Measurements from ENCODE around the gene SAFB2. TPM values are rescaled to one million over a fixed set of nuclear protein-coding genes. Genes with fewer than 3 reads are reported as not detected.

SAFB2 gene
- total RNA-seq, 1 experiment from 2014 or later: 22.4 TPM

DNA sequence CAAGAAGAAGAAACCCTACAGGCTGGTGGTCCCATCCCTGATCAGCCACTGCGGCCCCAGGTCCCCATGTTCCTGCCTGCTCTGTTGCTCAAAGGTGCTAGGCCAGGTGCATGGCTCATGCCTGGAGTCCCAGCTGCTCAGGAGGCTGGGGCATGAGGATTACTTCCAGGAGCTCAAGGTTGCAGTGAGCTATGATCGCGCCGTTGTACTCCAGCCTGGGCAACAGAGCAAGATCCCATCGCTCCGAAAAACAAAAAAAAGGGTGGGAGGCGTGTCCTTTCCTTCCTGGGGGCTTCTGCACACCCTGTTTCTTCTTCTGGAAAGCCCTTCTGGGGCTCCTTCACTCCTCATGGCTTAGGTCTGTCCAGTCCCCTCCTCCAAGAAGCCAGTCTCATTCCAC is 42.9 kb downstream of the SAFB2 start:
- no peak for DNase-seq (ENCODE audit: low spot score)

DNA sequence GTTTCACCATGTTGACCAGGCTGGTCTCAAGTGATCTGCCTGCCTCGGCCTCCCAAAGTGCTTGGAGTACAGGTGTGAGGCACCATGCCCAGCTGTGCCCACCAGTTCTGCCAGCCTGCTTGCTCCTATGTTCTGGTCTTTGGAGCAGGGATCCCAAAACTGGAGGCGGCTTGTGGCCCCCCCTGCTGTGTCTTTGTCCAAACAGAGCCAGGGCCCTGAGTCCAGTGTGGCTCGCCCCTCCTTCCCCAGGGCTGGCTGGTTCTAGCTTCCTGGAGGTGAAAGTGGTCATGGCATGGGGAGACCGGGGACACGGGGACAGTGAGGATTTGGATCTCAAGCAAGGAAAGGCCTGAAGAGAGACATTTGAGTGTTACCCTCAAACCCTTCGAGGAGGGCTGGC is 43.3 kb downstream of the SAFB2 start:
- DNase-seq (ENCODE audit: low spot score): no peak

DNA sequence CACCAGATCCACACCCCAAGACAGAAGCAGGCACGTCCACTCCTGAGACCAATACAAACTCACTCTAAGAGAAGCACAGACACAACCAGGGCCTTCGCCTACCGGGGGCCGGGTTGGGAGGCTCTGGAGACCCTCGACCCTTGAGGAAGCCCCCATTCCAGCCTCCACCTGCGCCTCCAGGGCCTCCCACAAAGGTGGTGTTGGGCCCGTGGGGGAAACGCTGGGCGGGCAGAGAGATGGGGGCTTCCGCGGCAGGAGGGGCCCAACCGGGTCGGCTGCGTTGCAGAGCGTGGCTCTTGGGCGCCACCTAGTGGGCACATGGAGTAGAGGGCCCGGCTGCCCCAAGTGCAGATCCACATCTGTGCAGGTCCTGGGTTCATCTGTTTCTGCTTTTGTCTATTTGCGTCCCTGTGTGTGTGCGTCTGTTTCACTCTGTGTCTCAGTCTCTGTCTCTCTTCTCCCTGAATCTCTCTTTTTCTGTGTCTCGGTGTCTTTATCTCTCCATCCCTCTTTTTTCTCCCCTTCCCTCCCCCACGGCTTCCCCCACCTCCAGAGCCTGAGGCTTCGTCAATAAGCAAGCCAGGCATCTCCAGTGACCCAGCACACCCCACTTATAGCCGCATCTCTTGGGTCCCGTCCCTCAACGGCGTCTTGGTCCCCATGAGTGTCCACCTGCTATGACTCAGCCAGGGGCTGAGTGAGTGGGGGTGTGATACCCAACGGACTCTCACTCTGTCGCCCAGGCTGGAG is 44.3 kb downstream of the SAFB2 start:
- DNase-seq (ENCODE audit: low spot score): peak; percentile 44

DNA sequence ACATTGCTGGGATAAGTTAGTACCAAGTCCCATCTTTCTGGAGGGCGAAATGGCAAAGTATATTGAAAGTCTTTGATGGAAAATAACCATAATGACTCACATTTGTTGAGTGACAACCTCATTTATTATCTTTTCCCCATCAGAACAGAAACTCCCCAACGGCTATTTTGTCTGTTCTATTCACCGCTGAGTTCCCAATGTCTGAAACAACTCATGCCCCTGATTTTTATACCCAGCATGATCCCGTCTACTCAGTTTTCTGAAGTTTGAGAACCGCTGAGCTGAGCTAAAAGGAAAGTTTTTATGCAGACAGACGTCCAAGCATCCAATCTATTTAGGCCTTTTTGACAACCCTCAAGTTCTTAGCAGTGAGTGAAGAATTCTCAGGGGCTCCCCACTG is 47.0 kb downstream of the SAFB2 start:
- no peak for DNase-seq (ENCODE audit: low spot score)

DNA sequence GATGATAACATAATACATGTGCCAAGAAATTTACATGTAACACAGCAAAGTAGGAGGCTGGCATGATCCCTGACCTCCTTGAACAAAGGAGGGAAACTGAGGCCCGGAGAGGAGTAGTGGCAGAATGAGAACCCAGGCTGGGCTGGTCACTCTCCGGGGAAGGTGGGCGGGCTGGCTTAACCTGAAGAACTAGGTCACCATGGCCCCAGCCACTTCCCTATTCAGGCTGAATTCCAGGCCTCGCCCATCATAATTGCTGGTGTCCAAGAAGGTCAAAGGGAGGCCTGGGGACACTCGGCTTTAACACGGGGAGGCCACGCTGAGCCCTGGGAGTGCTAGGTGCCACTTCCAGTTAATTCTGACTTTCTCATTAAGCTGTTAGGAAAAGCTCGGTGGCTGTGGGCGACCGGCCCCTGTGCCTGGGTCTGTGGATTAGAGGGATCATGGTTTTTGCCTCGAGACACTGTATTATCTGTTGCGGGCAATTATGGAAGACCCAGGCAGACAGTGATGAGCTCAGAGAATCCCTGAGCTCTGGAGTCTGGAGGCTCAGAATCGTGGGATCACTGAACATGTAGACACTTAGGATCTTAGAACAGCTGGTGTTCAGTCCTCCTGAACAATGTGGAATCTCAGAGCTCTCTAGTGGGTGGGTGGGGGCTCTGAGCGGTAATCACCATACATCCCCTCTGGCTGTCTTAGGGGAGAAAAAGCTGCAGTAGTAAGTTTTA is 49.9 kb downstream of the SAFB2 start:
- no peak for DNase-seq (ENCODE audit: low spot score)

DNA sequence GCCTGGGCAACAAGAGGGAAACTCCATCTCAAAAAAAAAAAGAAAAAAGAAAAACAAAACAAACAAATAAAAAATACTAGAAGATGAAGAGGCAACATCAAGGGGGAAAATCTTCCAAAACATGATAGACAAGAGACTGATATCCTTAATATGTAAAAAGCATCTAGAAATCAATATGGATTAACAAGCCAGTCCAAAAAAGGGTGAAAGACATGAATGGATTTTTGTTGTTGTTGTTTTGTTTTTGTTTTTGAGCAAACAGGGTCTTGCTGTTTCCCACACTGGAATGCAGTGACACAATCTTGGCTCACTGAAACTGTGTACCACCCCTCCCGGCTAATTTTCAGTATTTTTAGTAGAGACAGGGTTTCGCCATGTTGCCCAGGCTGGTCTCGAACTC is 50.8 kb downstream of the SAFB2 start:
- no peak for DNase-seq (ENCODE audit: low spot score)

DNA sequence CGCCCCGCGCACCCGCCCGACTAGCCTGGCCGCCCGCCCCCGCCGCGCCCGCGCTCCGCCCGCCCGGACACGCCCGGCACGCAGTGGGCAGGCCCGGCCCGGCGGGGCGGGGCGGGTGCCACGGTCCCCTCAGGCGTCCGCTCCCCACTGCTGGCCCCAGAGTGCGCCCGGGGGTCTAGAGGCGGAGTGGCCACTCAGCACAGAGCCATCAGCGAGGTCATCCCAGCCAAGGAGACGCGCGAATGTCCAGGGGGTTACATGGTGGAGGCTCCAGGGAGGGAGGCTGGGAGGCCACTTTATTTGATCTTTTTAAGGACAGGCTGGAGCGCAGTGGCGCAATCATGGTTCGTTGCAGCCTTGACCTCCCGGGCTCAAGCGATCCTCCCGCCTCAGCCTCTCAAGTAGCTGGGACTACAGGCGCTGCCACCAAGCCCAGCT is 54.6 kb downstream of the SAFB2 start:
- DNase-seq (ENCODE audit: low spot score): no peak

DNA sequence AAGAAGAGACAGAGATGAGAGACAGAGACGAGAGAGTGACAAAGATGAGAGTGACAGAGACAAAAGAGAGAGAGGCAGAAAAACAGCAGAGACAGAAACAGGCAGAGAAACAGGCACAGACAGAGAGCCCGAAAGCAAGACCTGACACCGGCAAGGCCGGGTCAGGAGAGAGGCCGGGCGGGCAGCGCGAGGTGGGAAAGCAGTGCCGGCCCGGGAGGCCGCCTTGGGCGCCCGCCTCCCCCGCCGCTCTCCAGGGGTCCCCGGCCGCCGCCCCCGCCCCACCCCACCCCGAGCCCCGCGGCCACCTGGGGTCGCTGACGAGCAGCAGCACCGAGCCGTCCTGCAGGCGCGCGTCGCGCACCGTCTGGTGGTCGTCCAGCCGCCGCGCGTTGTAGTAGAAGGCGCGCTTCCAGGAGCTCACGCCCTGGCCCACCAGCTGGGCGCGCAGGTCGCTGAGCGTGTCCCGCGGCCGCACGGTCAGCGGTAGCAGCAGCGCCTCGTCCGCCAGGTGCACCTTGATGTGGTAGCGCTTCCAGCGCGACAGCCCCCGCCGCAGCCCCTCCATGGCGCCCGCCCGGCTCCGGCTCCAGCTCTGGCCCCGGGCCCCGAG is 55.1 kb downstream of the SAFB2 start, which contains the start of gene TINCR:
Gene TINCR (minus strand): TSS at position 594 of the 610 bp plus-strand sequence.
- no peak for DNase-seq (ENCODE audit: low spot score)

DNA sequence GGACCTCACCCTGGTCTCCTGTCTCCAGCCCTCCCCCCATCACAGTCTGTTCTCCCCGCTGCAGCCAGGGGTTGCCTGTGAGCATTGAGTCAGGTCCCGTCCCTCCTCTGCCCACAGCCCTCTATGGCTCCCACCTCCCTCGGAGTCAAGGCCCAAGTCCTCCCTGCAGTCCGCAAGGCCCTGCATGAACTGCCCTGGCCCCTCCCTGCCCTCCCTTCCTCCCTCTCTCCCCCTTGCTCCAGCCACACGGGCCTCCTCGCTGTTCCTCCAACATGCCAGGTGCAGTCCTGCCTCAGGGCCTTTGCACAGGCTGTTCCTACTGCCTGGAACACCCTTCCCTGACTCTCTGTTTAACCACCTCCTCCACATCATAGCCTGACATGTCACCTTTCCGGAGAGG is 57.6 kb downstream of the SAFB2 start:
- DNase-seq (ENCODE audit: low spot score): no peak

DNA sequence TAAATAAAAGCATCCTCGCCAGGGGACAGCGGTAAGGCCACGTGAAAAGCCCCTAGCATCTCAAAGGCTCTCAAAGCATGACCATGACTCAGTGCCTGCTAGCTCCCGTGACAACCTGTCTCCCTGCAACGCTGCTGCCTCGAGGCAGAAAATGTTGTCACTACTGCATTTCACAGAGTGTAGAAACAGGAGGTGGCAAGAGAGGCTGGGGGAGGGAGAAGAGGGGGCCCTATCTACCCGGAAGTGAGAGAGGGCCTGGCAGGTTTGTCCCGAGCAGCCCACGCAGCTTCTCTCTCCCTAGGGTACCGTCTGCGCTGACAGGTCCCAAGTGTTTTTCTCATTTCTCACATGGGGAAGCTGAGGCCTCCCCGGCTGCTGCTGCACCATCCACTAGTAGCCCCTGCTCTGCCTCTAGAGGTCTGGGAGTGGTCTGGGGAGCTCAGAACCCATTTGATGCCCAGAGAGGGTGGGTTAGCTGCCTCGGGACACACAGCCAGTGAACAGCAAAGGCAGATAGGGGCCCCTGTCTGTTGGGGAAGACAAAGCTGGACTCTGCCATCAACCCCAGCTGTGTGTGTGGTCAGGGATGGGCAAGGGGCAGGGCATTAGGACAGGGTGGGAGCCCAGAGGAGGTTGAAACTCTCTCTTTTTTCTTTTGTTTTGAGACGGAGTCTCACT is 58.5 kb downstream of the SAFB2 start:
- peak; percentile 73 for DNase-seq (ENCODE audit: low spot score)

DNA sequence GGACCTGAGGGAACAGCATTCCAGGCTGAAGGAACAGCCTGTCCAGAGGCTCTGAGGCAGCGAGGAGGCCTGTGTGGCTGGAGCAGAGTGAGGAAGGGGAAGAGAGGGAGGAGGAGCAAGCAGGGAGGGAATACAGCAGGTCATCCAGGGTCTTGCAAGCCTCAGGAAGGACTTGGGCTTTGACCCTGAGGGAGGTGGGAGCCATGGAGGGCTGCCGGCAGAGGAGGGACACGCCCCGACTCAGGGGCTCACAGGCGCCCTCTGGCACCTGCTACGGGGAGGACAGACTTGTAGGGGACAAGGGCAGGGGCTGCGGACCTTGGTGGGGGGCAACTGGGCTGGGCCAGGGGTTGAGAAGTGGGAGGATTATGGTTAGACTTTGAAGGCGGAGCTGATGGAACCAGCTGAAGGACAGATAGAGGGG is 59.6 kb downstream of the SAFB2 start:
- no peak for DNase-seq (ENCODE audit: low spot score)

DNA sequence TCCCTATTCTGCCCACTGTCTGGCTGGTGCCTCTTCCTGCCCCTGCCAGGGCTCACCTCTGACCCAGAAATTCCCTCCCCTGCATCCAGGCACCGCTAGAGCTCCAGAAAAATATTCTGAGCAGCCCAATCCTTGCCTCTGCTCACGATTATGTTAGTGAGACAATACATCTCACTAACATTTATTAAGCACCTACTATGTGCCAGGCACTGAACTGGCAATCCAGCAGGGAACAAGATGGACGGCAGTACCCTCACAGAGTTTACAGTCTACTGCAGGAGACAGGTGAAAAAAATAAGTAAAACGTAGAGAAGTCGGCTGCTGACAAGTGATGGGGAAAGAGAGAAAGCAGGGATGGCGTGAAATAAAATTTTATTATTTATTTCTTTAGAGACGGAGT is 60.3 kb downstream of the SAFB2 start:
- no peak for DNase-seq (ENCODE audit: low spot score)

DNA sequence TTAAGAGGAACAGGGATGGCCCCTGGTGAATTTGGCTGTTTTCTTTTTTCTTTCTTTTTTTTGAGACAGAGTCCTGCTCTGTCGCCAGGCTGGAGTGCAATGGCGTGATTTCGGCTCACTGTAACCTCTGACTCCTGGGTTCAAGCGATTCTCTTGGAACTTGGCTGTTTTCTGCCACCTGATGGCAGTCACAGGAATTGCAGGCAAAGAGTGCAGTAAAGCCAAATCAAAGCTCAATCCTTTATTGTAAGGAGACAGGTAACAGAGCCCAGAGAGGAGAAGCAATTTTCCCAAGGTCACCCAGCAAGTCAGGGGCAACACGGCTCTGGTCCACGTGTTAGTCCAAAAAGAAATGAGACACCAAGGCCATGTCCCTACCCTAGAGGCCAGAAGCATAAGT is 61.0 kb downstream of the SAFB2 start:
- DNase-seq (ENCODE audit: low spot score): no peak

DNA sequence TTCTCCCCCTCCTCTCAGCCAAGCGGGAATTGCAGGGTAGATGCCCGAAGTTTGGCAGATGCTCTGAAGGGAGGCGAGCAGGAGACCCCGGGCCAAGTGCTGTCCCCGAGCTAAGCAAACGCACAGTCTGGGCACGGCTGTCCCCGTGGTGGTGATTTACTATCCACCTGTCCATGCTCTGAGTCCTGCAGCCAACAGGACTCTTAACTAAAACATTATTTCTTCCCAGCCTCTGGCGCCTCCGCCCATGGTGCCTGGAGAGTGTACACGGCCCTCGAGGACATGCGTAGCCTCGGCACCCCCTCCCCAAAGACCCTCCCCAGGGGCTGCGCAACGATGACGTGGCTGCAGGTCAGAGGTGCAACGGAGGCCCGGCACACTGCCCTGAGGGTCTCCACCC is 62.4 kb downstream of the SAFB2 start:
- no peak for DNase-seq (ENCODE audit: low spot score)

DNA sequence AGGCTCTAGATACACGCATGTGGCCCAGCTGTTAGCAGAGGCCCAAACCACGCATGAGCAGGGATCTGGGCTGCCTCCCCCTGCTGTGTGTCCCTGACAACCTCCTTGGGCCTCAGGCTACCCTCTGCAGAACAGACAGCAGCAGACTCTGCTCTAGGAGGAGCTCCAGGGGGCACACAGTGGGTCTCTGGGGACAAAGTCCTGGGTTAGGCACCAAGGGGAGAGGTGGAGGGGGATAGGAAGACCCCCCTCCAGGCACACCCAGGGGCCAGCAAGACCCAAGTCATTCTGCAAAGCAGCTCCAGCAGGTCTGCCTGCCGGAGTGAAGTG is 62.8 kb downstream of the SAFB2 start:
- no peak for DNase-seq (ENCODE audit: low spot score)

DNA sequence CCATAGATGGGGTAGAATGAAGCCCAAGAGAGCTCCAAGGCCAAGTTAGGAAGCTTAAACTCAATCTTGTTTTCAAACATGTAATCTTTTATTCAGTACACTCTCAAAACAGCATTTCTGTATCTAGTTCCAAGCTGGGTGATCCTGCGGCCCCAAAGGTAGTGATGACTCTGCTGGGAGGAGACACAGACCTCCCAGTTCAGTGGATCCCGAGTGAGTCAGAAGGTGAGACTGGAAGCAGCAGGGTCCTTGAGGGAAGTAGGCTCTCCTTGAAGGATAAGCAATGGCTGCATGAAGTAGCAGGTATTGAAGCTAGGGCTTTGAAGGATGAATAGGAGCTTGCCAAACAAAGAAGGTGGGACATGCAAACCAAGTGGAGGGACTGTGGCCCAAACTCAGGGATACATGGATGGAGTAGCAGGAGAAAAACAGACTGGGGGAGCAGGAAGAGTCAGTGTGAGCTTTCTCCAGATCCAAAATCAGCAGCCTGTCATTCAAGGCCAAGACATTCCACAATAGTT is 64.4 kb downstream of the SAFB2 start:
- no peak for DNase-seq (ENCODE audit: low spot score)

DNA sequence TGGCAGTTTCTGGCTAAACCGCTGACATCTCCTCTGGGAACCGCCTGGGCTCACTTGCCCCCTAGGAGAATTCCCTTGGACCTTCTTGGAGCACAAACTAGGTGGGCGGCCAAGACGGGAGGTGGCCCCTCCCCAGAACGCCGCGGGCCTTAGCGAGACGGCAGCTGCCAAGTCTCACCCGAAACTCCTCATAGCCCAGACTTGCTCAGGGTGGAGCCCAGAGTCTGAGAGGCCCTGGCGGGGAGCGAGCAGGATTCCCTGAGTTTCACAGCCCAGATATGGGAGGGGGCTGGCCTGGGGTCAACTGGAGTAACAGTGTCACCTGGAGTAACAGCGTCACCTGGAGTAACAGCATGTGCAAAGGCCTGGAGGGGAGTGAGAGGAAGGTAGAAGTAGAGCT is 64.9 kb downstream of the SAFB2 start:
- no peak for DNase-seq (ENCODE audit: low spot score)

DNA sequence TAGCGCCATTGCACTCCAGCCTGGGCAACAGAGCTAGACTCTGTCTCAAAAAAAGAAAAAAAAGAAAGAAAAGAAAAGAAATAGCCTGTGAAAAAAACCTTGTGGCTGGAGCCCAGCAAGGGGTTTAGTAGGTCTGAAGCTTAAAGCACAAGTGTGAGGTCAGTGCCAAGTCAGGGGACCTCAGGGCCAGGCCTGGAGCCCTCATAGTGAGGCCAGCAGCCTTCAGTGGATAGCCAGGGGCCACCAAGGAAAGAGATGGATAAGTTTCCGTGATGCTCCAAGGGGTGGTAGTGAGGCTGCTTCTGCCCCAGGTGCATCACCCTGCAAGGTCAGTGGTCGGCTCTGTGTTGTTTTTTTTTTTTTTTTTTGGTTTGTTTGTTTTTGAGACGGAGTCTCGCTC is 67.7 kb downstream of the SAFB2 start:
- no peak for DNase-seq (ENCODE audit: low spot score)

DNA sequence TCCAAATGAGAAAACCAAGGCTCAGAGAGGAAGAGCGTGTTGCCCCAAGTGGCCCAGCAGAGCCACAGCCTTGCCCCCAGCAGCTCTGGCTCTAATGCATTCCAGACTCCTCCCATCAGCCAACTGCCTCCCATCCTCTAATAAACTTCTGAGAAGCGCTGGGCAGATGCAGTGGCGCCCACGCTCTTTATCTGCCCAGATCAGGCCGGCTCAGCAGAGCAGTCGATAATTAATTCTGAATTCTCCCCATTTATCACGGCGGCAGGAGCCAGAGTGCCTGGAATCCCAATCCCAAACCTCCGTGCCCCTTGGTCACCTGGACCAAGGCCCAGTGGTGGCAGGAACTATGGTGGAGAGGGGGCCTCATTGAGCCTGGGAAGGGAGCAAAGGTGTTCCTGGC is 68.7 kb downstream of the SAFB2 start:
- no peak for DNase-seq (ENCODE audit: low spot score)

DNA sequence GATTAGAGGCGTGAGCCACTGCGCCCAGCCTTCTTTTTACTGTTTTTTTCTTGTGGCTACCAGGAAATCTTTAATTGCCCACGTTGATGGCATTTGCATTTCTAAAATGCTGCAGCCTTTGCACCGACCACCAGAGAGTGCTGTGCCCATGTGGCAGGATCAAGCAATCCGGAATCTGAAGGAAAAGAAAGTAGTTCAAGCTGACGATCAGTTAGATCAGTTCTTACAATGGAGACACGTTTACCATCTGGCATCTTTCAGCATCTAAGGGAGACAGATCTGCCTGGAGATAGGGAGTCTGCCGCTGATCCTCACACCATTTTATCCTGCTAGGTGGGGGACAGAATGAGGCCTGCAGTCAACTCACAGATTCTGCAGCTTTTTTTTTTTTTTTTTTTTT is 74.7 kb downstream of the SAFB2 start:
- peak; percentile 44 for DNase-seq (ENCODE audit: low spot score)

DNA sequence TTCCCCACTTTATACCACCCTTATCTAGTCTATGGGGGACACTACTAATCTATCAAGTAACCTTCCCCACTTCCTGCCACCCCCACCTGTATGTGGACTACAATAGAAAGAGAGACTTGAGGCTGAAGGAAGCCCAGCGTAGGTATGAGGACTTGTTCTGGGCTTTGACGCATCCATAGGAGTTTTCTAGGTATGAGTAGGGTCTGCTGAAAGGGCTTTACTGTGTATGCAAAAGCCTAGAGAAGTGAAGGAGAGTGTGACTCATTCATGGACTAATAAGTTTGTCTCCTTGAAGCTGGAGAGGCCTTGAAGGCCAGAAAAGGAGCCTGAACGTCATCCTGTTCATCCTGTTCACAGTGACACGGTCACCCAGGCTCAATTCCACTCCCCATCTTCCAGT is 76.6 kb downstream of the SAFB2 start:
- no peak for DNase-seq (ENCODE audit: low spot score)

DNA sequence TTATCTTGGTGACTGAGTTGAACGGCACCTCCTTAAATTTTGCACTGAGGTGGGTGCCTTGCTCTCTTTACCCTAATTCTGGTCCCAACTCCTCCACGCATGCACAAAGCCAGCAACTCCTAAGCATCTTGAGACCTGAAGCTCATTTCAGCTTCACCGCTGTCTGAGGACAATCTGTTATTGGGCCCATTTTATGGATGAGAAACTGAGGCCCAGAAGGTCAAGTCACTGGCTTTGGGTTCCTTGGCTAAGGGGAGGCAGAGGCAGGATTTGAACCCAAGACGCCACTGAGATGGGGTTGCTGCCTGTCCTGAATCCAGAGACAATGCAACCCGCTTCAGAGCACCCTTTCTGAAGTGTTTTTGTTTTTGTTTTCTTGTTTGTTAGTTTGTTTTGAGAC is 77.5 kb downstream of the SAFB2 start:
- no peak for DNase-seq (ENCODE audit: low spot score)

Data from A172 (cell line).